Measurements from ENCODE around the gene FBXO9.

FBXO9 gene

GRCh38 chr6:53089948-53090347 is 24.7 kb downstream of the FBXO9 start:
- H3K4me3 ChIP-seq (ENCODE audit: low read length): no peak overlapping the region
- TF ChIP-seq, protein P1, sequence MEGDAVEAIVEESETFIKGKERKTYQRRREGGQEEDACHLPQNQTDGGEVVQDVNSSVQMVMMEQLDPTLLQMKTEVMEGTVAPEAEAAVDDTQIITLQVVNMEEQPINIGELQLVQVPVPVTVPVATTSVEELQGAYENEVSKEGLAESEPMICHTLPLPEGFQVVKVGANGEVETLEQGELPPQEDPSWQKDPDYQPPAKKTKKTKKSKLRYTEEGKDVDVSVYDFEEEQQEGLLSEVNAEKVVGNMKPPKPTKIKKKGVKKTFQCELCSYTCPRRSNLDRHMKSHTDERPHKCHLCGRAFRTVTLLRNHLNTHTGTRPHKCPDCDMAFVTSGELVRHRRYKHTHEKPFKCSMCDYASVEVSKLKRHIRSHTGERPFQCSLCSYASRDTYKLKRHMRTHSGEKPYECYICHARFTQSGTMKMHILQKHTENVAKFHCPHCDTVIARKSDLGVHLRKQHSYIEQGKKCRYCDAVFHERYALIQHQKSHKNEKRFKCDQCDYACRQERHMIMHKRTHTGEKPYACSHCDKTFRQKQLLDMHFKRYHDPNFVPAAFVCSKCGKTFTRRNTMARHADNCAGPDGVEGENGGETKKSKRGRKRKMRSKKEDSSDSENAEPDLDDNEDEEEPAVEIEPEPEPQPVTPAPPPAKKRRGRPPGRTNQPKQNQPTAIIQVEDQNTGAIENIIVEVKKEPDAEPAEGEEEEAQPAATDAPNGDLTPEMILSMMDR (conservative IDR thresholded peaks at IDR 0.05; ENCODE audit: low read length): no peak
- DNase-seq (ENCODE audit: low read depth): no peak

DNA sequence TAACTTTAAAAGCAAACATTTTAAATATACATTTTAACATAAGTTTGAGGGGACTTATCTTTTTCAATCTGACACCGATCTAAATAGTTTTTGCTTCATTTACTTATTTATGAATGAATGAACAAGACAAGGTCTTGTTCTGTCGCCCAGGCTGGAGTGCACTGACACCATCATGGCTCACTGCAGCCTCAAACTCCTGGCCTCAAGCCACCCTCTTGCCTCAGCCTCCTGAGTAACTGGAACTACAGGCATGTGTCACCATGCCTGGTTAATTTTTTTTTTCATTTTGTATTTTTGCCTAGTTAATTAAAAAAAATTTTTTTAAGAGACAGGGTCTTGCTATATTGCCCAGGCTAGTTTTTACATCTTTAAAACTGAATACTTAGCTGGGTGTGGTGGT is 25.4 kb downstream of the FBXO9 start:
- peak; percentile 50 for DNase-seq (ENCODE audit: low read depth)
- TF ChIP-seq, protein P1 (conservative IDR thresholded peaks at IDR 0.05; ENCODE audit: low read length): no peak
- no peak overlapping the region for H3K4me3 ChIP-seq (ENCODE audit: low read length)

- no peak for DNase-seq (ENCODE audit: low read depth)
- TF ChIP-seq, protein P1 (conservative IDR thresholded peaks at IDR 0.05; ENCODE audit: low read length): no peak
These were observed 30.1 kb downstream of the FBXO9 start for GRCh38 chr6:53095270-53095669.

DNA sequence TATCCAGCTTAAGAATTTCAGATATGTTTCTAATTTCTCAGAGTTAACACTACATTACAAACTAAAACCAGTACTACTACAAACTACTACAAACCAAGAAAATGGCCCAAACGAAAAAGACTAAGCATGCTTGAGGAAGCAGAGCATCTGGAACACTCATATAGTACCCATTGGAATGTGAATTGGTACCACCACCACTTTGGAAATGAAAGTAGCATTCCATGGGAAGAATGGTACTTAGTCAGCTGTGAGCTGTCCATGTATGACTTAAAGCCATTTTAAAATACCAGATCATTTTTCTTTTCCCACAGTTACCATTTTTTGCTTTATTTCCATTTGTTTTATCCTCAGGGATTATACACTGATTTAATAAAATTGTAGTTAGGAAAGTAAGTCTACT is 30.5 kb downstream of the FBXO9 start:
- peak; percentile 62 for DNase-seq (ENCODE audit: low read depth)
- TF ChIP-seq, protein P1 (conservative IDR thresholded peaks at IDR 0.05; ENCODE audit: low read length): no peak
- H3K4me3 ChIP-seq (ENCODE audit: low read length): no peak overlapping the region

More at GRCh38 chr6:53095270-53095669, 30.1 kb downstream of the FBXO9 start:
- no peak overlapping the region for H3K4me3 ChIP-seq (ENCODE audit: low read length)

DNA sequence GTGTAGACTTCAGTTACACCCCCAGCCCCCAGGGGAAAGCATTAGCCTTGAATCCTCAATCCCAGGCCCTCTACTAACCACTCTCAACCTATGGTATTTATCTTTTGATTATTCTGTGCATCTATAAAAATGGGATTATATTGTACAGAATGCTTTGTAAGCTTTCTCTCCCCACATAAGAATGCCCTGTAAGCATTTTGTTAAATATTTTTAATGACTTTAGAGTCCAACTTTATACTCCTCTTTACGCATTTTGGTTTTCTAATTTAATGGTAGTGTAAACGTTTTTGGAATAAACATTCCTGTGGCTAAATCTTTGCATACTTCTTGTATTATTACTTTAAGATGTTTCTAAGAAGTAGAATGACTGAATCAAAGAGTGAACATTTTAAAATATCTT is 35.4 kb downstream of the FBXO9 start:
- no peak overlapping the region for H3K4me3 ChIP-seq (ENCODE audit: low read length)
- peak; percentile 8 for DNase-seq (ENCODE audit: low read depth)
- TF ChIP-seq, protein P1 (conservative IDR thresholded peaks at IDR 0.05; ENCODE audit: low read length): no peak

DNA sequence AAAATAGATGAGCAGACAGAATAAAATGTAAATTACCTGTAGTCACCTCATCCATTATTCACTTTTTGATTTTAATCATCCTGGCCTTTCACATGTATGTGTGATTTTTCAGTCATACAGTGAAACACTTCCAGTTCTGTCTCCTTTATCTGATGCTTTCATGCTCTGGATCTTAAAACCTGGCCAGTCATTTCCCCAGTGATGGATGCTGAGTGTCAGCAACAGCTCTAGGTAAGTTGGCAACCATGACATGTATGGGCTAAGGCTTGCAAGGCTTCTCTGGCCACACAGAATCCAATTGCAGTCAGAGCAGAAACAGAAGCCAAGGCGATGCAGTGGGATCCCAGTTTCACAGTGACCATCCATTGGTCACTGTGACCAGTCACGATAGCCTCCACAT is 35.8 kb downstream of the FBXO9 start:
- DNase-seq (ENCODE audit: low read depth): no peak
- TF ChIP-seq, protein P1 (conservative IDR thresholded peaks at IDR 0.05; ENCODE audit: low read length): no peak
- H3K4me3 ChIP-seq (ENCODE audit: low read length): no peak overlapping the region

GRCh38 chr6:53103993-53104675 is 38.9 kb downstream of the FBXO9 start:
- H3K4me3 ChIP-seq (ENCODE audit: low read length): no peak overlapping the region
- TF ChIP-seq, protein P1 (conservative IDR thresholded peaks at IDR 0.05; ENCODE audit: low read length): no peak
- DNase-seq (ENCODE audit: low read depth): no peak

All from AG10803 (cell line).